SJSA1 (cell line): ENCODE data around the gene KDM6A. TPM values are rescaled to one million over a fixed set of nuclear protein-coding genes. Genes with fewer than 3 reads are reported as not detected.
A peak's percentile ranks its signal among the peaks of the same experiment; 100 is the strongest.
"Not testable (repeated sequence)": the region's sequence is repeated elsewhere in the genome, so short reads cannot be mapped to it uniquely, and the experiment has no call there.

Experiments
- DNase-seq, 2 experiments: peaks; one replicate each; pipeline ENCODE4 v3.0.0-alpha.2; 2015 to 2020; ENCODE audit warnings: low spot score in 2 of 2, low read depth in 1 of 2
- H3K27ac ChIP-seq: fragments of 250-450 bp; sonication (Bioruptor Pico); 2 replicates; pipeline ENCODE4 v1.5.1; 2020; ENCODE audit warnings: mild to moderate bottlenecking, moderate library complexity
- H3K27me3 ChIP-seq: fragments of 250-450 bp; sonication (Bioruptor Pico); replicated peaks from 2 replicates; pipeline ENCODE4 v1.5.1; 2020; ENCODE audit warnings: mild to moderate bottlenecking, moderate library complexity
- H3K36me3 ChIP-seq: fragments of 250-450 bp; sonication (Bioruptor Pico); 2 replicates; pipeline ENCODE4 v1.5.1; 2020; ENCODE audit warnings: mild to moderate bottlenecking
- H3K4me1 ChIP-seq: fragments of 250-450 bp; sonication (Bioruptor Pico); replicated peaks from 2 replicates; pipeline ENCODE4 v1.6.1; 2021; ENCODE audit warnings: mild to moderate bottlenecking
- H3K4me3 ChIP-seq: fragments of 250-450 bp; sonication (Bioruptor Pico); 2 replicates; pipeline ENCODE4 v1.5.1; 2020; ENCODE audit warnings: mild to moderate bottlenecking
- H3K9me3 ChIP-seq: fragments of 250-450 bp; sonication (Bioruptor Pico); replicated peaks from 2 replicates; pipeline ENCODE4 v1.5.1; 2020; ENCODE audit warnings: mild to moderate bottlenecking
- total RNA-seq: library from RNA; depleted of rRNA; stranded (reverse); fragments of >200 nt; shearing (Covaris generic); gene quantifications from 2 replicates; pipeline ENCODE4 v1.2.3, GENCODE V29; 2014; rRNA removed

Gene KDM6A
- total RNA-seq = 11.9 and 20.8 TPM in 2 replicates

- H3K4me1 ChIP-seq = no peaks in the 10 kb centered on the region
- no peaks in the 10 kb centered on the region for H3K9me3 ChIP-seq
- peaks cover 16% of the 10 kb centered on the region for H3K36me3 ChIP-seq
- peak within 1 kb of the TSS; percentile 96 for H3K27ac ChIP-seq
- peak; percentile 90 to 96 for DNase-seq
- no peaks in the 10 kb centered on the region for H3K27me3 ChIP-seq
- H3K4me3 ChIP-seq = peak within 1 kb of the TSS; percentile 88
Measured at GRCh38 chrX:44872821-44873414, at the start of gene KDM6A. TSS of gene KDM6A (plus strand) at chrX:44873188. CDS start at chrX:44873552, 364 bp downstream.

DNA sequence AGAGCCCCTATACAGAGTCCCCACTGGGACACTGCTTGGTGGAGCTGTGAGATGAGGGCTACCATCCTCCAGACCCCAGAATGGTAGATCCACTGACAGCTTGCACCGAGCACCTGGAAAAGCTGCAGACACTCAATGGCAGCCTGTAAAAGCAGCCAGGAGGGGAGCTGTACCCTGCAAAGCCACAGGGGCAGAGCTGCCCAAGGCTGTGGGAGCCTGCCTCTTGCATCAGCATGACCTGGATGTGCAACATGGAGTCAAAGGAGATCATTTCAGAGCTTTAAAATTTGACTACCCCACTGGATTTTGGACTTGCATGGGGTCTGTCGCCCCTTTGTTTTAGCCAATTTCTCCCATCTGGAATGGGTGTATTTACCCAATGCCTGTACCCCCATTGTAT is 49.8 kb upstream of the KDM6A start:
- H3K4me3 ChIP-seq, H3K4me1 ChIP-seq, H3K9me3 ChIP-seq, H3K27me3 ChIP-seq, H3K27ac ChIP-seq, DNase-seq, H3K36me3 ChIP-seq: not testable (repeated sequence)

DNA sequence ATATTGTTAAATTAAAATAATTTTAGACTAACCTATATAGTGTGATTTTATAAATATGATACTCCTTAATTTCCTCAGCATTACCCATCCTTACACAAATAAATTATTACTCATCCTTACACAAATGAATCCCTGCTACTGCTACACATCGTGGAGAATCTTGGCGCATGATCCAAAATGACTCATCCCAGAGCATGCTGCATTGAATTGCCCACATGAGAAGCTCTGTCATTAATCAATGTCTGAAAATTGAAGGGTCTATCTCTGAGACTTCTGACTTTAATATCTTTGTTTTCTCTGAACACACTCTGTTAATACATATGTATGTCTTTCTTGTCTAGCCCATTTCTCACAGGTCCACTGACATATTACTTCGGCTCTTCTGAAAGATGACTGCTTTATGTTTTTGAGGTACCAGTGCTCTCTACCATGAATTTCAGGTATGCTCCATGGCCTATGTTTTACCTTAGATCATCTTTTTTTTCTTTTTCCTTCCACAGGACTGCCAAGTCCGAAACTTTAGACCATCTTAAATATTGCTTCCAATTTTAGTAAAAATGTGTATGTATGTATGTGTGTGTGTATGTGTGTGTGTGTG is 44.9 kb upstream of the KDM6A start:
- H3K4me1 ChIP-seq = no peaks in the 10 kb centered on the region; the same call in 1 of the 2 replicates
- H3K9me3 ChIP-seq = no peaks in the 10 kb centered on the region
- peak; percentile 42 to 52 for DNase-seq
- H3K36me3 ChIP-seq = no peaks in the 10 kb centered on the region
- H3K4me3 ChIP-seq = no peak overlapping the region
- no peaks in the 10 kb centered on the region for H3K27me3 ChIP-seq
- H3K27ac ChIP-seq = no peak overlapping the region

GRCh38 chrX:44829832-44830231 is 43.2 kb upstream of the KDM6A start:
- no peak for DNase-seq

DNA sequence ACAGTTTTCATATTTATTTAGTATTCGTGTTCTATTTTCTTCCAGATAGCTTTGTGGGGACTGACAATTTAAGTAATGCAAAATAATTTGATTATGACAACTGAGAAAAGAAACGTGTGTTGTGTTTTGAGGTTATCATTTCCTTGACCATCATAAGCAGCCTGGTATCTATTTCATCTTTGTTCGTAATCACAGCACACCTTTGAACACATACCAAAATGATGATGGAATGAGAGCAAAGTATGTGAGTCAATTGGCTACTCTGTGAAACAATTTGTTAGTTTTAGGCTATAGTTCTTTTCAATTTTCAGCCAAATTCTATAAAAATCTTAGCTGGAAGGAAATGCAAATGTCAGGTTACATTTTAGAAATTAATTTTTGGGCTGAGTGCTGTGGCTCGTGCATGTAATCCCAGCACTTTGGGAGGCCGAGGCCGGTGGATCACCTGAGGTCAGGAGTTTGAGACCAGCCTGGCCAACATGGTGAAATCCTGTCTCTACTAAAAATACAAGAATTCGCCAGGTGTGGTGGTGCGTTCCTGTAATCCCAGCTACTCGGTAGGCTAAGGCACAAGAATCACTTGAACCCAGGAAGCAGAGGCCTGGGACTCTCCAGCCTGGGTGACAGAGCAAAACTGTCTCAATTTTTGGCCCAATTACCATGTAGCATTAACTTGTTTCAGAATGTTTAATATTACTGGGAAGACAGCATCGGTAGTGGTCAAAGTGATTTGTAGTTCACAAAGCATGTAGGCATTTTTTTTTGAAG is 30.3 kb upstream of the KDM6A start:
- Histone ChIP-seq H3K27me3 (no peaks in the 10 kb centered on the region), H3K27ac (no peak overlapping the region), H3K9me3 (no peaks in the 10 kb centered on the region), H3K36me3 (no peaks in the 10 kb centered on the region), H3K4me1 (0 out of 2 replicates have a peak, but pooled peaks cover 3% of the 10 kb centered on the region), H3K4me3 (no peak overlapping the region)
- DNase-seq = no peak

More at GRCh38 chrX:44829832-44830231, 43.2 kb upstream of the KDM6A start:
- H3K9me3 ChIP-seq = no peaks in the 10 kb centered on the region
- no peaks in the 10 kb centered on the region for H3K27me3 ChIP-seq
- H3K4me3 ChIP-seq = no peak overlapping the region
- H3K4me1 ChIP-seq = no peaks in the 10 kb centered on the region; the same call in 1 of the 2 replicates
- no peaks in the 10 kb centered on the region for H3K36me3 ChIP-seq
- no peak overlapping the region for H3K27ac ChIP-seq

- no peaks in the 10 kb centered on the region for H3K27me3 ChIP-seq
- no peak for DNase-seq
- H3K4me1 ChIP-seq = no peaks in the 10 kb centered on the region
- H3K36me3 ChIP-seq = no peaks in the 10 kb centered on the region
- H3K9me3 ChIP-seq = no peaks in the 10 kb centered on the region
- H3K4me3 ChIP-seq = no peak overlapping the region
- no peak overlapping the region for H3K27ac ChIP-seq
Measured at GRCh38 chrX:44843318-44843702, 29.7 kb upstream of the KDM6A start.

GRCh38 chrX:44843753-44844152 is 29.2 kb upstream of the KDM6A start, which contains the start of gene DUSP21:
TSS of gene DUSP21 (plus strand) at chrX:44844021. CDS start at chrX:44844133, 112 bp downstream.
- H3K27ac ChIP-seq = no peak within 1 kb of the TSS
- H3K36me3 ChIP-seq = no peaks in the 10 kb centered on the region
- no peaks in the 10 kb centered on the region for H3K27me3 ChIP-seq
- no peak for DNase-seq
- H3K4me3 ChIP-seq = no peak within 1 kb of the TSS
- no peaks in the 10 kb centered on the region for H3K4me1 ChIP-seq
- no peaks in the 10 kb centered on the region for H3K9me3 ChIP-seq

DNA sequence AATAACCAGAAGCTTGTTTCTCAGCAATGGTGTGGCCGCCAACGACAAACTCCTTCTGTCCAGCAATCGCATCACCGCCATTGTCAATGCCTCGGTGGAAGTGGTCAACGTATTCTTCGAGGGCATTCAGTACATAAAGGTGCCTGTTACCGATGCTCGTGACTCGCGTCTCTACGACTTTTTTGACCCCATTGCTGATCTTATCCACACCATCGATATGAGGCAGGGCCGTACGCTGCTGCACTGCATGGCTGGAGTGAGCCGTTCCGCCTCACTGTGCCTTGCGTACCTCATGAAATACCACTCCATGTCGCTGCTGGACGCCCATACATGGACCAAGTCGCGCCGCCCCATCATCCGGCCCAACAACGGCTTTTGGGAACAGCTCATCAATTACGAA is 28.8 kb upstream of the KDM6A start:
- H3K27ac ChIP-seq = no peak overlapping the region
- H3K4me3 ChIP-seq = no peak overlapping the region
- no peak for DNase-seq
- H3K9me3 ChIP-seq = no peaks in the 10 kb centered on the region
- H3K36me3 ChIP-seq = no peaks in the 10 kb centered on the region
- no peaks in the 10 kb centered on the region for H3K27me3 ChIP-seq
- H3K4me1 ChIP-seq = no peaks in the 10 kb centered on the region

- not testable (repeated sequence) for H3K27ac ChIP-seq, H3K9me3 ChIP-seq, DNase-seq, H3K36me3 ChIP-seq, H3K4me1 ChIP-seq, H3K4me3 ChIP-seq, H3K27me3 ChIP-seq
Measured at GRCh38 chrX:44850891-44851290, 22.1 kb upstream of the KDM6A start.

DNA sequence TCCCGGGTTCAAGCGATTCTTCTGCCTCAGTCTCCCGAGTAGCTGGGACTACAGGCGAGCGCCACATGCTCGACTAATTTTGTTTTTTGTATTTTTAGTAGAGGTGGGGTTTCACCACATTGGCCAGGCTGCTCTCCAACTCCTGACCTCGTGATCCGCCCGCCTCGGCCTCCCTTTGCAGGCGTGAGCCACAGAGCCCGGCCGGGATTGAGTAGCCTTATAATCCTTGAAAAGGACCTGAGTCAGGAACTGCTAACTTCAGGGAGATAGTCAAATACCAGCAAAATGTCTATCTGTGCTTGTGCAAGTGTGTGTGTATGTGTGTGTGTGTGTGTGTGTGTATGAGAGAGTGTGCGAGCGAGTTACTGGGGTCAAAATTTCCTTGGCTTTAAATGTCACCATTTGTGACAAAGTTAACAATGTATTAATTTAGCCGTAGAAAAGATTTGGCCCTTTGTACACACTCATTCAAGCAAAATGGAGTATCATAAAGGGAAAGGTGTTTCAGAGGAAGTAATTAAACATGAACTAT is 1.8 kb upstream of the KDM6A start:
- H3K4me1 ChIP-seq = no peaks in the 10 kb centered on the region
- H3K27me3 ChIP-seq = no peaks in the 10 kb centered on the region
- H3K27ac ChIP-seq = no peak overlapping the region
- DNase-seq = no peak
- peaks cover 16% of the 10 kb centered on the region for H3K36me3 ChIP-seq
- no peak overlapping the region; the same call in 1 of the 2 replicates for H3K4me3 ChIP-seq
- no peaks in the 10 kb centered on the region for H3K9me3 ChIP-seq

DNA sequence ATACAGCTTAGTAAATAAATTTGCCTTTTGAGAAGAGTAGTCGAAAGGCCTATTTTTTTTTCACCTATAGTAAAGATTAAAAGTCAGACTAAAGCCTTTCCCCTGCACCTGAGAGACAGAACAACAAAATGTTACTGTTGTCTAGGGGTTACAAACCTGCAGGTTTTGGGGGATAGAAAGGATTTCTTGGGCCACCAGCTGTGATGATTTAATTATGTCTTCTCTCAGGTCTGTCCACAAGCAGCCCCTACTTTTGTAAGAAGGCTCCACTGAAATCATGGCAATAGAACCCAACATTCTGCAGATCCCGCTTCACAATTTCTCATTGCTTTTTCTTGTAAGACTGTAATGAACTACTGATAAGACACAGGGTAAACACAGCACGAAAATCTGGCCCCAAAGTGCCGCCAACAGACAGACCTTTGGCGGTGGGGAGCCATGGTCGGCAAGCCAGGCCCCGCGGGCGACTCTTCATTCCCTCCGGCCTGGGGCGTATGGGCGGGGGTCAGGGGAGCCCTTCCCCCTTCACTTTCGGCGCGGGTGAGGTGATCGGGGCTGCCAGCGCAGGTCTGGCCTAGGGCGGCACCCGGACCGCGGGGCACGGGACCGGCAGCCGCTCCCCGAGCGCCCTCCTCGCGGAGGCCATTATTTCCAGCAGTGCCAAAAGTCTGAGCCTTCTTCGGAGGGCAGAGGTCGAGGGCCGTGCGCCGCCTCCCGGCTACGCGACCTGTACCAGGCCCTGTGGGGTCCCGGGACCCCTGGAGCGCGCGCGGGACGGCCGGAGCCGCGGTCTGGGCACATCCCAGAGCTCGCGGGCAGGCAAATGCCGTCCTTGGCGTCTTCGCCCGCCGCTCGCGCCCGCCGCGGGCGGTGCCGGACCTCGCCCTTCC is 812 bp upstream of the KDM6A start:
- Histone ChIP-seq H3K27me3 (no peaks in the 10 kb centered on the region), H3K27ac (peak overlapping the region; percentile 92), H3K36me3 (peaks cover 16% of the 10 kb centered on the region), H3K4me1 (no peaks in the 10 kb centered on the region), H3K9me3 (no peaks in the 10 kb centered on the region), H3K4me3 (peak overlapping the region; percentile 88)
- peak in 1 of 2 experiments; percentile 56 for DNase-seq

- Histone ChIP-seq H3K27me3 (no peaks in the 10 kb centered on the region), H3K4me3 (peak overlapping the region; percentile 88), H3K27ac (peak overlapping the region; percentile 96), H3K36me3 (peaks cover 16% of the 10 kb centered on the region), H3K9me3 (no peaks in the 10 kb centered on the region), H3K4me1 (no peaks in the 10 kb centered on the region)
- peak; percentile 50 to 65 for DNase-seq
Measured at GRCh38 chrX:44873415-44874276, 658 bp downstream of the KDM6A start.
